HepG2 (cell line): ENCODE data around the gene PPM1E.
"Not testable (repeated sequence)": the region's sequence is repeated elsewhere in the genome, so short reads cannot be mapped to it uniquely, and the experiment has no call there.

ENCODE experiments used
- ATF6 ChIP-seq: sonication (generic); formaldehyde crosslinking; conservative IDR thresholded peaks from 2 replicates; pipeline ENCODE4 v1.4.0; 2020; ENCODE audit warnings: missing genetic modification reagents
- BHLHE40 ChIP-seq: IDR thresholded peaks from 2 replicates; pipeline ENCODE4 v1.6.1; 2011; ENCODE audit warnings: low read length, improper control_type of control experiment
- GLI4 ChIP-seq: sonication (generic); formaldehyde crosslinking; IDR thresholded peaks from 2 replicates; pipeline ENCODE4 v1.5.1; 2020; ENCODE audit warnings: missing genetic modification reagents, mild to moderate bottlenecking, moderate library complexity, borderline replicate concordance
- HNRNPK ChIP-seq: fragments of 200-400 bp; formaldehyde crosslinking; IDR thresholded peaks from 2 replicates; pipeline ENCODE4 v1.6.1; 2018; ENCODE audit warnings: low read length, low read depth, moderate library complexity, mild to moderate bottlenecking; ENCODE audit not compliant: poor library complexity, severe bottlenecking
- MAX ChIP-seq: IDR thresholded peaks from 2 replicates; pipeline ENCODE4 v1.6.1; 2012; ENCODE audit warnings: inconsistent platforms
- YY1 ChIP-seq: IDR thresholded peaks from 2 replicates; pipeline ENCODE4 v1.6.1; 2011; ENCODE audit warnings: low read length, low read depth, moderate library complexity, mild to moderate bottlenecking; ENCODE audit not compliant: insufficient read depth, insufficient replicate concordance
- ZNF143 ChIP-seq: sonication (generic); formaldehyde crosslinking; IDR thresholded peaks from 2 replicates; pipeline ENCODE4 v1.4.0; 2020; ENCODE audit warnings: missing genetic modification reagents
- ZNF670 ChIP-seq: sonication (generic); formaldehyde crosslinking; IDR thresholded peaks from 2 replicates; pipeline ENCODE4 v1.8.0; 2022; ENCODE audit warnings: mild to moderate bottlenecking, missing genetic modification reagents, borderline replicate concordance

GRCh38 chr17:58850106-58850505 is 94.5 kb downstream of the PPM1E start:
- not testable (repeated sequence) for TF ChIP-seq MAX; YY1; HNRNPK; ATF6 (CRISPR knock-in tag); GLI4 (CRISPR knock-in tag); BHLHE40; ZNF143 (CRISPR knock-in tag); ZNF670 (CRISPR knock-in tag)
